H1 (cell line): ENCODE measurements around the gene CDRT4. TPM values are rescaled to one million over a fixed set of nuclear protein-coding genes. Genes with fewer than 3 reads are reported as not detected.

ENCODE experiments used
- CTCF ChIA-PET: fragments of 300-600 bp; sonication (Branson Sonifier 250); formaldehyde crosslinking; loops from one replicate; lab custom pipeline; 2021; ENCODE audit not compliant: partially characterized antibody; lab: Charles Lee
- POLR2A ChIA-PET: fragments of 300-600 bp; sonication (Branson Sonifier 250); formaldehyde crosslinking; loops from one replicate; lab custom pipeline; 2021; ENCODE audit warnings: inconsistent platforms; ENCODE audit not compliant: partially characterized antibody; lab: Charles Lee
- DNase-seq, 2 experiments: peaks; one replicate each; pipeline versions ENCODE4 v3.0.0 to v3.0.0-alpha.2; 2010 to 2022; ENCODE audit warnings: low spot score in 2 of 2, low read depth in 1 of 2, mixed read lengths in 1 of 2
- FAIRE-seq: peaks from 2 replicates; lab custom pipeline; 2011; peaks lifted over from hg19 to GRCh38; lab: Jason Lieb, UNC
- H2AFZ ChIP-seq: 2 replicates; pipeline ENCODE4 v1.8.1; 2012; ENCODE audit warnings: low read length, inconsistent platforms
- H2AK5ac ChIP-seq: 2 replicates; pipeline ENCODE4 v1.6.1; 2013; ENCODE audit warnings: low read depth, low read length
- H2BK120ac ChIP-seq: replicated peaks from 2 replicates; pipeline ENCODE3; 2013; ENCODE audit warnings: low read depth, low read length, inconsistent platforms
- H2BK12ac ChIP-seq: 2 replicates; pipeline ENCODE4 v1.6.1; 2013; ENCODE audit warnings: low read depth, low read length
- H2BK15ac ChIP-seq: 2 replicates; pipeline ENCODE4 v1.6.1; 2013; ENCODE audit warnings: low read length
- H2BK20ac ChIP-seq: 2 replicates; pipeline ENCODE4 v1.6.1; 2013; ENCODE audit warnings: low read length
- H2BK5ac ChIP-seq: 2 replicates; pipeline ENCODE4 v1.6.1; 2013; ENCODE audit warnings: low read depth, low read length
- H3K14ac ChIP-seq: 2 replicates; pipeline ENCODE4 v1.6.1; 2013; ENCODE audit warnings: inconsistent platforms; ENCODE audit not compliant: insufficient read length
- H3K18ac ChIP-seq: 2 replicates; pipeline ENCODE4 v1.6.1; 2013; ENCODE audit warnings: low read length; ENCODE audit errors: extremely low read depth
- H3K23ac ChIP-seq: 2 replicates; pipeline ENCODE4 v1.6.1; 2013; ENCODE audit warnings: inconsistent platforms; ENCODE audit not compliant: insufficient read length
- H3K23me2 ChIP-seq: 2 replicates; pipeline ENCODE4 v1.6.1; 2013; ENCODE audit warnings: low read depth, low read length
- H3K27ac ChIP-seq: 2 replicates; pipeline ENCODE4 v1.6.1; 2011; ENCODE audit warnings: low read depth, low read length, inconsistent platforms
- H3K27me3 ChIP-seq, 4 experiments: replicated peaks in 1 of 4; 1 replicate in 1 of 4; 2 replicates in 3 of 4; pipeline versions ENCODE4 v1.6.1 to v1.8.1; 2011 to 2013; ENCODE audit warnings: low read length in 3 of 4, mild to moderate bottlenecking in 3 of 4, inconsistent platforms in 2 of 4, mixed read lengths in 2 of 4, moderate library complexity in 1 of 4; ENCODE audit not compliant: control insufficient read depth in 3 of 4, insufficient read depth in 3 of 4; ENCODE audit errors: extremely low read depth in 1 of 4
- H3K36me3 ChIP-seq, 4 experiments: 2 replicates each; pipeline versions ENCODE4 v1.6.1 to v1.8.1; 2011 to 2013; ENCODE audit warnings: mild to moderate bottlenecking in 4 of 4, low read length in 3 of 4, moderate library complexity in 2 of 4, control low read depth in 1 of 4, inconsistent platforms in 1 of 4; ENCODE audit not compliant: insufficient read depth in 4 of 4, control insufficient read depth in 2 of 4
- H3K4ac ChIP-seq: replicated peaks from 2 replicates; pipeline ENCODE3; 2013; ENCODE audit warnings: low read length, low read depth, mixed read lengths, inconsistent platforms; ENCODE audit not compliant: insufficient read length
- H3K4me1 ChIP-seq, 4 experiments: replicated peaks in 1 of 4; 1 replicate in 1 of 4; 2 replicates in 3 of 4; pipeline versions ENCODE4 v1.6.1 to v1.8.1; 2011 to 2013; ENCODE audit warnings: low read length in 3 of 4, inconsistent platforms in 2 of 4, mixed read lengths in 1 of 4; ENCODE audit not compliant: insufficient read depth in 4 of 4, control insufficient read depth in 3 of 4
- H3K4me2 ChIP-seq, 2 experiments: 2 replicates each; pipeline versions ENCODE4 v1.6.1 to v1.8.1; 2011 to 2013; ENCODE audit warnings: low read depth in 2 of 2, low read length in 2 of 2, control low read depth in 1 of 2, inconsistent platforms in 1 of 2, mild to moderate bottlenecking in 1 of 2; ENCODE audit not compliant: insufficient read depth in 1 of 2
- H3K4me3 ChIP-seq, 4 experiments: fragments of 200-600, 300-600 bp in 1 of 4; sonication (generic), shearing (Covaris generic), sonication (Bioruptor Twin) in 1 of 4; 2 replicates each; pipeline versions ENCODE4 v1.5.1 to v1.8.1; 2011 to 2016; ENCODE audit warnings: low read length in 4 of 4, low read depth in 3 of 4, control low read depth in 2 of 4, inconsistent platforms in 2 of 4, mild to moderate bottlenecking in 2 of 4, mixed read lengths in 1 of 4, moderate library complexity in 1 of 4; ENCODE audit not compliant: insufficient read depth in 2 of 4; ENCODE audit errors: extremely low read depth in 1 of 4
- H3K56ac ChIP-seq: replicated peaks from 2 replicates; pipeline ENCODE3; 2013; ENCODE audit warnings: low read depth, mild to moderate bottlenecking, mixed read lengths, low read length, inconsistent platforms; ENCODE audit not compliant: insufficient read length
- H3K79me1 ChIP-seq: 2 replicates; pipeline ENCODE4 v1.6.1; 2013; ENCODE audit warnings: low read depth, low read length, control low read depth
- H3K79me2 ChIP-seq, 2 experiments: 2 replicates each; pipeline versions ENCODE4 v1.6.1 to v1.8.1; 2012 to 2013; ENCODE audit warnings: low read length in 2 of 2, mild to moderate bottlenecking in 2 of 2, inconsistent platforms in 1 of 2; ENCODE audit not compliant: insufficient read depth in 2 of 2, control insufficient read depth in 1 of 2
- H3K9ac ChIP-seq, 4 experiments: replicated peaks in 1 of 4; 1 replicate in 1 of 4; 2 replicates in 3 of 4; pipeline versions ENCODE4 v1.6.1 to v1.8.1; 2011 to 2013; ENCODE audit warnings: low read depth in 3 of 4, low read length in 3 of 4, control low read depth in 2 of 4, mild to moderate bottlenecking in 2 of 4, moderate library complexity in 2 of 4, inconsistent platforms in 1 of 4; ENCODE audit errors: extremely low read depth in 1 of 4
- H3K9me3 ChIP-seq, 2 experiments: 2 replicates each; pipeline versions ENCODE4 v1.6.1 to v1.8.1; 2012 to 2013; ENCODE audit warnings: mild to moderate bottlenecking in 2 of 2, moderate library complexity in 2 of 2, control low read depth in 1 of 2, inconsistent platforms in 1 of 2, low read depth in 1 of 2, low read length in 1 of 2, mixed read lengths in 1 of 2; ENCODE audit not compliant: insufficient read depth in 2 of 2
- H4K20me1 ChIP-seq, 2 experiments: replicated peaks in 1 of 2; 2 replicates each; pipeline versions ENCODE3 to v1.8.1; 2011 to 2013; ENCODE audit warnings: inconsistent platforms in 2 of 2, low read length in 2 of 2, mild to moderate bottlenecking in 1 of 2; ENCODE audit not compliant: insufficient read depth in 2 of 2, control insufficient read depth in 1 of 2
- H4K5ac ChIP-seq: 2 replicates; pipeline ENCODE4 v1.6.1; 2013; ENCODE audit warnings: low read length, low read depth, mixed read lengths, inconsistent platforms; ENCODE audit not compliant: insufficient read length
- H4K8ac ChIP-seq: 2 replicates; pipeline ENCODE4 v1.8.0; 2013; ENCODE audit warnings: mild to moderate bottlenecking, moderate library complexity, low read length, inconsistent platforms; ENCODE audit not compliant: insufficient read depth; ENCODE audit errors: extremely low read depth
- H4K91ac ChIP-seq: replicated peaks from 2 replicates; pipeline ENCODE3; 2013; ENCODE audit warnings: low read length, mixed read lengths, inconsistent platforms; ENCODE audit not compliant: insufficient read length
- E2F6 ChIP-seq: IDR thresholded peaks from 2 replicates; pipeline ENCODE4 v1.6.1; 2012; ENCODE audit warnings: inconsistent platforms
- RNF2 ChIP-seq: fragments of 200-900, 300-1000 bp; sonication (generic); IDR thresholded peaks from 2 replicates; pipeline ENCODE4 v1.7.1; 2016; ENCODE audit warnings: borderline replicate concordance, low read depth, mild to moderate bottlenecking, antibody characterized with exemption, low read length; ENCODE audit not compliant: poor library complexity, severe bottlenecking; ENCODE audit errors: missing control alignments
- WGBS, 2 experiments: shearing (Covaris generic) in 1 of 2; methylation state at CpG; one replicate each; pipeline versions ENCODE4 v1.1.6 to v1.1.7; 2013 to 2015; ENCODE audit warnings: low lambda C conversion rate in 2 of 2, mixed read lengths in 2 of 2, inconsistent platforms in 1 of 2, low coverage in 1 of 2, missing lambda C conversion rate in 1 of 2; ENCODE audit not compliant: insufficient replicate concordance in 2 of 2, insufficient coverage in 1 of 2, insufficient read length in 1 of 2; ENCODE audit errors: extremely low coverage in 1 of 2, missing lambda C conversion rate in 1 of 2; 5-methylcytosine and 5-hydroxymethylcytosine counted together
- polyA plus RNA-seq, 7 experiments: library from polyadenylated mRNA; depleted of rRNA in 3 of 7; stranded (reverse) in 5 of 7; unstranded in 2 of 7; fragments of >200 nt in 5 of 7; fragments of 200-250 nt in 2 of 7; gene quantifications; 1 replicate in 5 of 7; 2 replicates in 1 of 7; 4 replicates in 1 of 7; pipeline versions ENCODE4 v1.2.1 to v1.2.3, GENCODE V29; 2011 to 2013; ENCODE audit warnings: missing spikeins in 2 of 7, mixed read lengths in 2 of 7
- total RNA-seq: library from RNA; stranded (reverse); fragmentation: NEBNext Ultra II Directional; extraction: Animal tissue kit (Norgen Biotek cat#: 25700); gene quantifications from 2 replicates; pipeline ENCODE4 v1.2.1, GENCODE V29; 2021

The CDRT4 gene
- total and polyA plus RNA-seq, 2 of the 8 experiments (the other 6 are each of a cell fraction or from before 2014, with no cell fraction given), result 2.6 to 5.6 TPM

- Histone ChIP-seq H3K56ac (no peak overlapping the region), H3K79me1 (no peaks in the 10 kb centered on the region; the same call in 1 of the 2 replicates), H3K4me2 (no peak overlapping the region), H2BK12ac (no peak overlapping the region), H4K5ac (no peak overlapping the region), H3K14ac (no peak overlapping the region), H3K23ac (no peak overlapping the region), H3K18ac (no peak overlapping the region), H3K27me3 (no peaks in the 10 kb centered on the region), H2BK20ac (no peak overlapping the region), H3K9ac (no peak overlapping the region), H3K4me1 (no peaks in the 10 kb centered on the region), H3K4me3 (no peak overlapping the region), H4K20me1 (no peaks in the 10 kb centered on the region), H3K27ac (no peak overlapping the region), H2BK120ac (no peak overlapping the region), H3K36me3 (peaks cover 0 to 6% (median 1%) of the 10 kb centered on the region in 4 experiments; a peak in 5 of 8 replicates), H2BK5ac (no peak overlapping the region), H3K4ac (no peak overlapping the region), H3K79me2 (no peaks in the 10 kb centered on the region), H4K91ac (no peak overlapping the region), H4K8ac (no peak overlapping the region), H3K23me2 (no peaks in the 10 kb centered on the region), H2AFZ (no peak overlapping the region), H2BK15ac (no peak overlapping the region), H2AK5ac (no peak overlapping the region), H3K9me3 (peaks cover 3% of the 10 kb centered on the region in 2 experiments; a peak in 1 of 4 replicates)
- TF ChIP-seq RNF2 (no peak), E2F6 (no peak)
- FAIRE-seq (no peak), DNase-seq (no peak)
- ChIA-PET CTCF (interaction anchor here (1.0 kb wide), 1 partner anchor 16 kb away, joined by 3 read pairs; no protein-coding TSS in a partner anchor), POLR2A (no interaction called here)
- WGBS, 2 experiments, result 86% methylated on average over 1 of the region's 1 CpG; no CpG with 5 or more reads in 1 of the 2 experiments
These were observed 14.7 kb downstream of the CDRT4 start for GRCh38 chr17:15452746-15453145.
